ENCODE measurements around the gene ADAP1.

ADAP1 gene

GRCh38 chr7:921581-922333 lies 32.7 kb downstream of the ADAP1 start:
- no peak for TF ChIP-seq CTCF (IDR thresholded peaks at IDR 0.05; ENCODE audit: borderline replicate concordance, control extremely low read depth, extremely low read depth, insufficient read depth, missing control alignments)
- in situ Hi-C loops (cut with MboI; ENCODE audit: low sequenced_read_pairs, unreplicated experiment), result no loop called here
- no peak for DNase-seq (ENCODE audit: low spot score)

- DNase-seq (ENCODE audit: low spot score), result no peak
- in situ Hi-C loops (cut with MboI; ENCODE audit: low sequenced_read_pairs, unreplicated experiment), result no loop called here
- TF ChIP-seq CTCF (IDR thresholded peaks at IDR 0.05; ENCODE audit: borderline replicate concordance, control extremely low read depth, extremely low read depth, insufficient read depth, missing control alignments), result no peak
Measured at GRCh38 chr7:921071-921461, 33.4 kb downstream of the ADAP1 start.

GRCh38 chr7:920351-921070 lies 34.0 kb downstream of the ADAP1 start:
- no peak for DNase-seq (ENCODE audit: low spot score)
- in situ Hi-C loops (cut with MboI; ENCODE audit: low sequenced_read_pairs, unreplicated experiment), result no loop called here
- no peak for TF ChIP-seq CTCF (IDR thresholded peaks at IDR 0.05; ENCODE audit: borderline replicate concordance, control extremely low read depth, extremely low read depth, insufficient read depth, missing control alignments)

- no peak for DNase-seq (ENCODE audit: low spot score)
- no peak for TF ChIP-seq CTCF (IDR thresholded peaks at IDR 0.05; ENCODE audit: borderline replicate concordance, control extremely low read depth, extremely low read depth, insufficient read depth, missing control alignments)
- in situ Hi-C loops (cut with MboI; ENCODE audit: low sequenced_read_pairs, unreplicated experiment), result no loop called here
Measured at GRCh38 chr7:919924-920341, 34.5 kb downstream of the ADAP1 start.

GRCh38 chr7:919114-919442 lies 35.4 kb downstream of the ADAP1 start:
- no peak for TF ChIP-seq CTCF (IDR thresholded peaks at IDR 0.05; ENCODE audit: borderline replicate concordance, control extremely low read depth, extremely low read depth, insufficient read depth, missing control alignments)
- no peak for DNase-seq (ENCODE audit: low spot score)
- in situ Hi-C loops (cut with MboI; ENCODE audit: low sequenced_read_pairs, unreplicated experiment), result no loop called here

- DNase-seq (ENCODE audit: low spot score), result no peak
- in situ Hi-C loops (cut with MboI; ENCODE audit: low sequenced_read_pairs, unreplicated experiment), result no loop called here
- no peak for TF ChIP-seq CTCF (IDR thresholded peaks at IDR 0.05; ENCODE audit: borderline replicate concordance, control extremely low read depth, extremely low read depth, insufficient read depth, missing control alignments)
Measured at GRCh38 chr7:918441-919113, 35.9 kb downstream of the ADAP1 start.
